Activated T-helper 17 cell treated with anti-CD3 and anti-CD28 coated beads, Interleukin-2, amount 50 U/mL, for 72 hours (primary cell): Measurements from ENCODE around the gene BTBD19. TPM values are rescaled to one million over a fixed set of nuclear protein-coding genes. Genes with fewer than 3 reads are reported as not detected.
"Not testable (repeated sequence)": the region's sequence is repeated elsewhere in the genome, so short reads cannot be mapped to it uniquely, and the experiment has no call there.

Experiments used
- ATAC-seq: fragments of 150-1000 bp; cut with Tn5 transposase; replicated peaks from 2 replicates; pipeline ENCODE4 v1.10.0; 2021; ENCODE audit warnings: mild to moderate bottlenecking, moderate library complexity
- H3K27ac Mint-ChIP-seq: one replicate; pipeline ENCODE4 v1.8.0; 2022; ENCODE audit warnings: mixed read lengths
- H3K27me3 Mint-ChIP-seq: one replicate; pipeline ENCODE4 v1.8.0; 2022; ENCODE audit warnings: mixed read lengths
- H3K36me3 Mint-ChIP-seq: one replicate; pipeline ENCODE4 v1.8.0; 2022; ENCODE audit warnings: low read depth, mild to moderate bottlenecking, mixed read lengths
- H3K4me1 Mint-ChIP-seq: one replicate; pipeline ENCODE4 v1.8.0; 2022; ENCODE audit warnings: mixed read lengths
- H3K4me3 Mint-ChIP-seq: one replicate; pipeline ENCODE4 v1.8.0; 2022; ENCODE audit warnings: mild to moderate bottlenecking, mixed read lengths
- H3K9me3 Mint-ChIP-seq: one replicate; pipeline ENCODE4 v1.8.0; 2022; ENCODE audit warnings: mixed read lengths
- total RNA-seq, 2 donors: library from RNA; stranded (reverse); gene quantifications; one replicate each; pipeline ENCODE4 v1.2.3, GENCODE V29; 2022

Gene BTBD19
- total RNA-seq: 10 to 100 TPM; 15.9 to 62.7 TPM

DNA sequence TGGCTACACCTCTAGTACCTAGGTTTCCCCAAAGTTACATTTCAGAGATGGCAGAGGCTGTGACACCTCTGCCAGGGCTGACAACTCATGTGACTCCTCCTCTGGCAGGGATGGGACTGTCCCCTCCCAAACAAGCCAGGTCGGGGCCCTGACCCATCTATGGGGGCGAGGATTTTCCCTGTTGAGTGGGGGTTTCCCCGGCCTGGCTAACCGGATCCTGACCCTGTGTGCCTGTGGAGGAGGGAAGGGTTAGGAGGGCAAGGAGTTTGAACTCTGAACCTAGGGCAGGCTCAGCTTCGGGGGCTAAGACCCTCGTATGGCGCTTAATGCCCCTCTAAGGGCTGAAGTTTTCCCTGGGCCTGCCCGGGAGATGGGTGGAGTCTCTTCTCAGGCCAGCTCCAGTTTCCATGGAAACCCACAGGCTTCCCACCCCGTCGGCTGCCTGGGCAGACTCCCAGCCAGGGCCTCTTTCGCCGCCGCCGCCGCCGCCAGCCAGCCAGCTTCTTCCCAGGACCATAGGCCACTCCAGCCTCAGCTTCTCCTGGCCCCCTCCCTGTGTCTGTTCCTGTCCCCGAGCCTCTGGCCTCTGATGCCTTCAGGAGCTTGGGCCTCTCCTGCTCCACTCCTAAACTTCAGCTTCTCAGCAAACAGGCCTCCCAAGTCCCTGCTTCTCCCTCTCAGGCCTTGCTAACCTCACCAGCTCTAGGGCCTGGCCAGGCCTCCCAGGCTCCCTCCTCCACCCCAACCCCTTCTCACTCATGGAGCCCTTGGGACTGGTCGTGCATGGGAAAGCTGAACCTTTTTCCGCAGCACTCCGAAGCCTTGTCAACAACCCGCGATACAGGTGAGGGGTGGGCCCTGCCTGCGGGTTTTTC lies at the start of gene BTBD19:
BTBD19 (plus strand) TSS at position 461 of the 875 bp plus-strand sequence; CDS start at position 759, 298 bp downstream.
- ATAC-seq: peak; percentile 66
- Mint-ChIP-seq H3K4me3 (peak within 1 kb of the TSS; percentile 91), H3K27me3 (no peaks in the 10 kb centered on the region), H3K27ac (peak within 1 kb of the TSS; percentile 99), H3K9me3 (no peaks in the 10 kb centered on the region), H3K36me3 (peaks cover 95% of the 10 kb centered on the region), H3K4me1 (peaks cover 40% of the 10 kb centered on the region)

DNA sequence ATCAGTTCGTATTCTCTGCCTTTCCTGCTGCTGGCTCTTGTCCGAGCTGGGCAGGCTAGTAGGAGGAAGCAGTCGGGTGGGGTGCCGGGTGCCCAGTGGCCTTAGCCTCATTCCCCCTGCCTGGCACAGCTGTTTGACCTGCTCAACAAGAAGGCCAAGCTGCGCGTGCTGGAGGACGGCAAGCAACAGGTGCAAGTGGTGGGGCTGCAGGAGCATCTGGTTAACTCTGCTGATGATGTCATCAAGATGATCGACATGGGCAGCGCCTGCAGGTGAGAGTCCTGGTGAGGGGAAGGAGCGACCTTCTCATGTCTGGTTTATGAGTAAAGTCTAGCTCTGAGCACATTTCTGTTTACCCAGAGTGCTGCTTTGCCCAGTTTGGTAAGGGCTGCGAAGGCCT lies 49.2 kb upstream of the BTBD19 start:
- H3K4me3 Mint-ChIP-seq: no peak overlapping the region
- no peaks in the 10 kb centered on the region for H3K9me3 Mint-ChIP-seq
- no peaks in the 10 kb centered on the region for H3K27me3 Mint-ChIP-seq
- ATAC-seq: no peak
- peaks cover 4% of the 10 kb centered on the region for H3K4me1 Mint-ChIP-seq
- H3K36me3 Mint-ChIP-seq: peaks cover 90% of the 10 kb centered on the region
- H3K27ac Mint-ChIP-seq: no peak overlapping the region

- Mint-ChIP-seq H3K27me3 (no peaks in the 10 kb centered on the region), H3K9me3 (no peaks in the 10 kb centered on the region), H3K4me1 (peaks cover 4% of the 10 kb centered on the region), H3K27ac (no peak overlapping the region), H3K4me3 (no peak overlapping the region), H3K36me3 (peaks cover 79% of the 10 kb centered on the region)
- ATAC-seq: no peak
Measured at GRCh38 chr1:44760876-44761275, 47.4 kb upstream of the BTBD19 start.

GRCh38 chr1:44766421-44766820 lies 41.9 kb upstream of the BTBD19 start:
- not testable (repeated sequence) for H3K27ac Mint-ChIP-seq, H3K27me3 Mint-ChIP-seq, H3K4me3 Mint-ChIP-seq, H3K9me3 Mint-ChIP-seq, ATAC-seq, H3K4me1 Mint-ChIP-seq
- peaks cover 32% of the 10 kb centered on the region for H3K36me3 Mint-ChIP-seq

GRCh38 chr1:44775078-44775929 lies 33.0 kb upstream of the BTBD19 start, which contains the start of gene RPS8:
Gene RPS8 (plus strand): TSS chr1:44775540. CDS start chr1:44775597, 57 bp downstream.
- H3K4me1 Mint-ChIP-seq: peaks cover 33% of the 10 kb centered on the region
- peak within 1 kb of the TSS; percentile 98 for H3K4me3 Mint-ChIP-seq
- peak; percentile 87 for ATAC-seq
- H3K9me3 Mint-ChIP-seq: no peaks in the 10 kb centered on the region
- peak within 1 kb of the TSS; percentile 98 for H3K27ac Mint-ChIP-seq
- peaks cover 62% of the 10 kb centered on the region for H3K36me3 Mint-ChIP-seq
- no peaks in the 10 kb centered on the region for H3K27me3 Mint-ChIP-seq

GRCh38 chr1:44775930-44776729 lies 32.2 kb upstream of the BTBD19 start:
- Mint-ChIP-seq H3K27ac (peak overlapping the region; percentile 98), H3K36me3 (peaks cover 70% of the 10 kb centered on the region), H3K27me3 (no peaks in the 10 kb centered on the region), H3K9me3 (no peaks in the 10 kb centered on the region), H3K4me3 (peak overlapping the region; percentile 98), H3K4me1 (peaks cover 35% of the 10 kb centered on the region)
- ATAC-seq: peak; percentile 43

DNA sequence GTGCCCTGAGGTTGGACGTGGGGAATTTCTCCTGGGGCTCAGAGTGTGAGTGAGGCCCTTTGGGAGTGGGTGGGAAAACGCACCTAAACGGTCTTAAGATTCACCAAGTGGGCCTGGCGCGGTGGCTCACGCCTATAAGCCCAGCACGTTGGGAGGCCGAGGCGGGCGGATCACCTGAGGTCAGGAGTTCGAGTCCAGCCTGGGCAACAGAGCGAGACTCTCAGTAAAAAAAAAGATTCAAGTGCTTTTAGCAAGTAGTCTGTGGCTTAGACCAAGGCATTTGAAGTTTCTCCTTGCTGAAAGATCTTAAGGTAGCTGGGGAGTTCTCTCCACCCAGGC lies 31.6 kb upstream of the BTBD19 start:
- Mint-ChIP-seq H3K27me3 (no peaks in the 10 kb centered on the region), H3K4me3 (peak overlapping the region; percentile 98), H3K27ac (peak overlapping the region; percentile 98), H3K4me1 (peaks cover 41% of the 10 kb centered on the region), H3K36me3 (peaks cover 75% of the 10 kb centered on the region), H3K9me3 (no peaks in the 10 kb centered on the region)
- ATAC-seq: peak; percentile 3

DNA sequence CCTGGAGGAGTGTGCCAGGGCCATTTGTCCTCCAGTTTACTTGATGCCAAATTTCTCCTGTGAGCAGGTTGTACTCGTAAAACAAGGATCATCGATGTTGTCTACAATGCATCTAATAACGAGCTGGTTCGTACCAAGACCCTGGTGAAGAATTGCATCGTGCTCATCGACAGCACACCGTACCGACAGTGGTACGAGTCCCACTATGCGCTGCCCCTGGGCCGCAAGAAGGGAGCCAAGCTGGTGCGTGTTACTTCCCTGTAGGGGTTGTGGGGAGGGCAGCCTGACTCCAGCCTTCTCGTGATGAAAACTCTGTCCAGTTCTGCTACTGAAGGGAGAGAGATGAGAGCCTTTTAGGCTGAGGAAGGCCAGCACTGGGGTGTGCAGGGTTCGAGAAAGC lies 30.8 kb upstream of the BTBD19 start:
- Mint-ChIP-seq H3K4me3 (peak overlapping the region; percentile 98), H3K4me1 (peaks cover 42% of the 10 kb centered on the region), H3K27ac (peak overlapping the region; percentile 98), H3K27me3 (no peaks in the 10 kb centered on the region), H3K36me3 (peaks cover 83% of the 10 kb centered on the region), H3K9me3 (no peaks in the 10 kb centered on the region)
- ATAC-seq: no peak

DNA sequence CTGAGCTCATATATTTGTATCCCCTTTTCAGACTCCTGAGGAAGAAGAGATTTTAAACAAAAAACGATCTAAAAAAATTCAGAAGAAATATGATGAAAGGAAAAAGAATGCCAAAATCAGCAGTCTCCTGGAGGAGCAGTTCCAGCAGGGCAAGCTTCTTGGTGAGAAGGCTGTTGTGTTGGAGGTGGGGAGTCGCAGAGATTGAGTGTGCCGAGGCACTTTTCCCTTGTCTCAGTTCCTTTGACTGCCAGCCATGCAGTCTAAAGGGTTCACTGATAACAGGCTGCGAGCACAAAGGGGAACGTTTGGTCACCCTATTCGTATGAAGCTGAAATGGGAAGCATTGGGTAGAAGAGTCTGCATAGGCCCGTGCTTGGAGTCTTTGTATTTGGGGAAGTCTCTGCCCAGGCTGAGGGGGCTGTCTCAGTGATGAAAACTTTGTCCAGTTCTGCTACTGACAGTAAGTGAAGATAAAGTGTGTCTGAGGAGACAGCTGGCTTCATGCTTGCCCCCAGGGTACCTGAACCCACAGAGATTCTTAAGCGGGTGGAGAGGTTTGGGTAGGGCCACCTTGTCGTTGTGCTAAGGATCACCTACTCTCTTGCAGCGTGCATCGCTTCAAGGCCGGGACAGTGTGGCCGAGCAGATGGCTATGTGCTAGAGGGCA lies 30.2 kb upstream of the BTBD19 start:
- Mint-ChIP-seq H3K27ac (peak overlapping the region; percentile 98), H3K4me3 (peak overlapping the region; percentile 98), H3K9me3 (no peaks in the 10 kb centered on the region), H3K4me1 (peaks cover 42% of the 10 kb centered on the region), H3K27me3 (no peaks in the 10 kb centered on the region), H3K36me3 (peaks cover 87% of the 10 kb centered on the region)
- no peak for ATAC-seq

DNA sequence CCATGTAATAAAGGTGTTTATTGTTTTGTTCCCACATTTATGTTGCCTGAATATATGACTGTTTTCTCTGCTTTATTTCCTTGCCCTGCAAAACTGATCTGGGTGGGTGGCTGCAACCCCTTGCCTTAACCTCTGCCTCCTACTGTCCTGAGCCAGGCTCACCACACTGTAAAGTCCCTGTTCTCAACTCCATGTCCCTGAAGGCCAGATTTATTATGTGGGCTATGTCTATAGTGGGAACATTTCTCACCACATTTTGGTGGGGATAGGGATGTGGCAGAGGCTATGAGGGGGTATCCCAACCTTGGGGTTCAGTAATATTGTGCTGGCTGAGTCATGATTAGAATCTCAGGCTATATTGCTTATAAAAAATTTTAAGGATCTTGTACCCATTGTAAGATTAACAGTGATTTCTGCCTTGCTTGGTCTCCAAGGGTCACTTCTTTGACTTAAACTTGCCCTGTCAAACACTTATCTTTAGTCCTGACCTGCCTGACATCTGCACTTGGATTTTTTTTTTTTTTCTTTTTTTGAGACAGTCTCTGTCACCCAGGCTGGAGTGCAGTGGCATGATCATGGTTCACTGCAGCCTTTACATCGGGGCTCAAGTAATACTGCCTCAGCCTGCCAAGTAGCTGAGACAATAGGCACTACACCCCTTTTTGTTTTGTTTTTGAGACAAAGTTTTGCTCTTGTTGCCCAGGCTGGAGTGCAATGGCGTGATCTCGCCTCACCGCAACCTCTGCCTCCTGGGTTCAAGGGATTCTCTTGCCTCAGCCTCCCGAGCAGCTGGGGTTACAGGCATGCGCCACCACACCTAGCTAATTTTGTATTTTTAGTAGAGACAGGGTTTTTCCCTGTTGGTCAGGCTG lies 29.4 kb upstream of the BTBD19 start:
- peak overlapping the region; percentile 83 for H3K27ac Mint-ChIP-seq
- peak overlapping the region; percentile 98 for H3K4me3 Mint-ChIP-seq
- H3K9me3 Mint-ChIP-seq: no peaks in the 10 kb centered on the region
- no peak for ATAC-seq
- H3K36me3 Mint-ChIP-seq: peaks cover 84% of the 10 kb centered on the region
- H3K27me3 Mint-ChIP-seq: no peaks in the 10 kb centered on the region
- peaks cover 47% of the 10 kb centered on the region for H3K4me1 Mint-ChIP-seq

- H3K27me3 Mint-ChIP-seq: no peaks in the 10 kb centered on the region
- peaks cover 72% of the 10 kb centered on the region for H3K36me3 Mint-ChIP-seq
- ATAC-seq: no peak
- H3K4me3 Mint-ChIP-seq: no peak overlapping the region
- H3K4me1 Mint-ChIP-seq: peaks cover 50% of the 10 kb centered on the region
- no peaks in the 10 kb centered on the region for H3K9me3 Mint-ChIP-seq
- no peak overlapping the region for H3K27ac Mint-ChIP-seq
Measured at GRCh38 chr1:44780583-44781121, 27.7 kb upstream of the BTBD19 start.

GRCh38 chr1:44783697-44784093 lies 24.6 kb upstream of the BTBD19 start:
- no peaks in the 10 kb centered on the region for H3K27me3 Mint-ChIP-seq
- no peak for ATAC-seq
- peak overlapping the region; percentile 58 for H3K4me3 Mint-ChIP-seq
- H3K27ac Mint-ChIP-seq: peak overlapping the region; percentile 26
- peaks cover 41% of the 10 kb centered on the region for H3K36me3 Mint-ChIP-seq
- peaks cover 37% of the 10 kb centered on the region for H3K4me1 Mint-ChIP-seq
- no peaks in the 10 kb centered on the region for H3K9me3 Mint-ChIP-seq
